Epithelial cell of prostate (primary cell): Measurements from ENCODE around the gene TMEM63C.
"Not testable (repeated sequence)": the region's sequence is repeated elsewhere in the genome, so short reads cannot be mapped to it uniquely, and the experiment has no call there.

Experiments
- DNase-seq: peaks from one replicate; pipeline ENCODE4 v3.0.0-alpha.2; 2011; ENCODE audit warnings: low read depth, low spot score
- H3K27ac ChIP-seq: fragments of 450-650 bp; 2 replicates; pipeline ENCODE4 v1.5.1; 2017; ENCODE audit warnings: mild to moderate bottlenecking

Gene TMEM63C

GRCh38 chr14:77154421-77154820 lies 27.2 kb upstream of the TMEM63C start:
- no peak for DNase-seq
- no peak overlapping the region for H3K27ac ChIP-seq

- DNase-seq: no peak
- no peak overlapping the region for H3K27ac ChIP-seq
These were observed 26.5 kb upstream of the TMEM63C start for GRCh38 chr14:77155083-77155482.

GRCh38 chr14:77157740-77158139 lies 23.9 kb upstream of the TMEM63C start:
- DNase-seq: no peak
- H3K27ac ChIP-seq: no peak overlapping the region

GRCh38 chr14:77158175-77158881 lies 23.3 kb upstream of the TMEM63C start:
- H3K27ac ChIP-seq: no peak overlapping the region
- DNase-seq: no peak

- no peak overlapping the region for H3K27ac ChIP-seq
- DNase-seq: no peak
These were observed 22.7 kb upstream of the TMEM63C start for GRCh38 chr14:77158882-77159255.

GRCh38 chr14:77161011-77161410 lies 20.6 kb upstream of the TMEM63C start:
- no peak for DNase-seq
- no peak overlapping the region for H3K27ac ChIP-seq

GRCh38 chr14:77170045-77170444 lies 11.6 kb upstream of the TMEM63C start:
- DNase-seq: no peak
- H3K27ac ChIP-seq: no peak overlapping the region

- DNase-seq: no peak
- no peak overlapping the region for H3K27ac ChIP-seq
These were observed 8.7 kb upstream of the TMEM63C start for GRCh38 chr14:77172916-77173315.

GRCh38 chr14:77173911-77174617 lies 7.5 kb upstream of the TMEM63C start:
- DNase-seq: not testable (repeated sequence)

GRCh38 chr14:77175843-77176242 lies 5.8 kb upstream of the TMEM63C start:
- DNase-seq: no peak
- H3K27ac ChIP-seq: no peak overlapping the region

More at GRCh38 chr14:77173911-77174617, 7.5 kb upstream of the TMEM63C start:
- not testable (repeated sequence) for H3K27ac ChIP-seq

GRCh38 chr14:77177702-77178101 lies 3.9 kb upstream of the TMEM63C start:
- no peak for DNase-seq
- no peak overlapping the region for H3K27ac ChIP-seq

GRCh38 chr14:77178656-77179055 lies 2.9 kb upstream of the TMEM63C start:
- DNase-seq: no peak
- H3K27ac ChIP-seq: no peak overlapping the region

GRCh38 chr14:77180726-77181602 lies 634 bp upstream of the TMEM63C start:
- H3K27ac ChIP-seq: no peak overlapping the region
- no peak for DNase-seq

- no peak for DNase-seq
- no peak overlapping the region for H3K27ac ChIP-seq
These were observed 2.3 kb downstream of the TMEM63C start for GRCh38 chr14:77183896-77184295.

GRCh38 chr14:77184396-77185092 lies 2.9 kb downstream of the TMEM63C start:
- H3K27ac ChIP-seq: peak overlapping the region; percentile 42
- DNase-seq: no peak

GRCh38 chr14:77185093-77185465 lies 3.5 kb downstream of the TMEM63C start:
- H3K27ac ChIP-seq: peak overlapping the region; percentile 42
- DNase-seq: no peak

- peak overlapping the region; percentile 3 for H3K27ac ChIP-seq
- peak; percentile 66 for DNase-seq
These were observed 5.5 kb downstream of the TMEM63C start for GRCh38 chr14:77186911-77187648.

GRCh38 chr14:77187649-77188012 lies 6.0 kb downstream of the TMEM63C start:
- no peak for DNase-seq
- no peak overlapping the region for H3K27ac ChIP-seq

GRCh38 chr14:77189479-77189878 lies 7.9 kb downstream of the TMEM63C start:
- no peak overlapping the region for H3K27ac ChIP-seq
- DNase-seq: no peak

- no peak overlapping the region for H3K27ac ChIP-seq
- no peak for DNase-seq
These were observed 9.4 kb downstream of the TMEM63C start for GRCh38 chr14:77190977-77191376.
